GM06990 (cell line): ENCODE results near the gene OTC.

Experiments used
- DNase-seq: peaks from one replicate; pipeline ENCODE4 v3.0.0-alpha.2; 2011; ENCODE audit not compliant: insufficient read length; ENCODE audit errors: extremely low read depth
- H3K27me3 ChIP-seq: replicated peaks from 2 replicates; pipeline ENCODE4 v1.6.0; 2011; ENCODE audit warnings: low read length; ENCODE audit not compliant: control insufficient read depth, insufficient read depth
- H3K36me3 ChIP-seq: 2 replicates; pipeline ENCODE4 v1.5.1; 2011; ENCODE audit warnings: low read length; ENCODE audit not compliant: control insufficient read depth, insufficient read depth
- H3K4me3 ChIP-seq: replicated peaks from 2 replicates; pipeline ENCODE4 v1.5.1; 2011; ENCODE audit warnings: low read depth, mild to moderate bottlenecking, control low read depth, low read length
- TF ChIP-seq, protein P1 (sequence below): IDR thresholded peaks from 2 replicates; pipeline ENCODE4 v1.5.1; 2011; ENCODE audit warnings: low read length, control low read depth, mild to moderate bottlenecking, inconsistent platforms; ENCODE audit not compliant: insufficient read depth, poor library complexity, severe bottlenecking

The OTC gene

DNA sequence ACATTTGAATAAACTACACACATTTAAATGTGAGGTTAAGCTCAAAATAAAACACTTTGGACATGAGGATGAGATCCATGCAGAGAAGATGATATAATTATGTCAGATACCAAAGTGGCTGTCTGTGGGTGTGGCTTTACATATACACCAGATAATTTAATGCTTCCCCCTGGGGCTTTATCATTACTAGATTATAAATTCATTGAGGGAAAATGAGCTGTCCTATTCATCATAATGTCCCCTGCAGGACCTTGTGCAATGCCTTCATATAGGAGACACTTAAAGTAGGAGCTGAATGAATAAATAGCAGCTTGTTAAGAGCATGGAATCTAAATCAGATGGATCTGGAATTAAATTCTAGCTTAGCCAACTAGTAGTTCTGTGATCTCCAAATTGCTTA, 49.7 kb downstream of the OTC start:
- H3K36me3 ChIP-seq, result no peaks in the 10 kb centered on the region
- H3K27me3 ChIP-seq, result no peaks in the 10 kb centered on the region; the same call in none of the 2 replicates
- no peak for DNase-seq
- TF ChIP-seq, protein P1, sequence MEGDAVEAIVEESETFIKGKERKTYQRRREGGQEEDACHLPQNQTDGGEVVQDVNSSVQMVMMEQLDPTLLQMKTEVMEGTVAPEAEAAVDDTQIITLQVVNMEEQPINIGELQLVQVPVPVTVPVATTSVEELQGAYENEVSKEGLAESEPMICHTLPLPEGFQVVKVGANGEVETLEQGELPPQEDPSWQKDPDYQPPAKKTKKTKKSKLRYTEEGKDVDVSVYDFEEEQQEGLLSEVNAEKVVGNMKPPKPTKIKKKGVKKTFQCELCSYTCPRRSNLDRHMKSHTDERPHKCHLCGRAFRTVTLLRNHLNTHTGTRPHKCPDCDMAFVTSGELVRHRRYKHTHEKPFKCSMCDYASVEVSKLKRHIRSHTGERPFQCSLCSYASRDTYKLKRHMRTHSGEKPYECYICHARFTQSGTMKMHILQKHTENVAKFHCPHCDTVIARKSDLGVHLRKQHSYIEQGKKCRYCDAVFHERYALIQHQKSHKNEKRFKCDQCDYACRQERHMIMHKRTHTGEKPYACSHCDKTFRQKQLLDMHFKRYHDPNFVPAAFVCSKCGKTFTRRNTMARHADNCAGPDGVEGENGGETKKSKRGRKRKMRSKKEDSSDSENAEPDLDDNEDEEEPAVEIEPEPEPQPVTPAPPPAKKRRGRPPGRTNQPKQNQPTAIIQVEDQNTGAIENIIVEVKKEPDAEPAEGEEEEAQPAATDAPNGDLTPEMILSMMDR, result no peak
- H3K4me3 ChIP-seq, result no peak overlapping the region

DNA sequence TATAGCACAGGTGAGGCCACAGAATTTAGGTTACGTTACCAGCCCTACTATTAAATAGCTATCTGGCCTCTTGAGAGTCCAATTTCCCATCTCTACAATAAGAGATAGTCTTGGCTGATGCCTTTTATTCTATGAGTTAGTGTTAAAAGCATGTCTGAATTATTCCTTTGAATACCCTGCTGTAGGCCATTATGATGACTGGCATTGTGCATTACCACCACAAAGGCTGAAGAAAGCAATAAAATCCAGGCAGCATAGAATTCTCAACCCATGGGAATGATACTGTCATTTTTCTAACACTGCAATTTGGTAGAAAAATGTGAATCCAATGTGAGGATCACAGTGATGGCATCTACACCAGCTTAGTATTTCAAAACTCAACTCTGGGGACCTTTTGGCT, 51.4 kb downstream of the OTC start:
- H3K27me3 ChIP-seq, result no peaks in the 10 kb centered on the region; the same call in none of the 2 replicates
- no peaks in the 10 kb centered on the region for H3K36me3 ChIP-seq
- H3K4me3 ChIP-seq, result no peak overlapping the region
- DNase-seq, result no peak
- TF ChIP-seq, protein P1, result no peak

DNA sequence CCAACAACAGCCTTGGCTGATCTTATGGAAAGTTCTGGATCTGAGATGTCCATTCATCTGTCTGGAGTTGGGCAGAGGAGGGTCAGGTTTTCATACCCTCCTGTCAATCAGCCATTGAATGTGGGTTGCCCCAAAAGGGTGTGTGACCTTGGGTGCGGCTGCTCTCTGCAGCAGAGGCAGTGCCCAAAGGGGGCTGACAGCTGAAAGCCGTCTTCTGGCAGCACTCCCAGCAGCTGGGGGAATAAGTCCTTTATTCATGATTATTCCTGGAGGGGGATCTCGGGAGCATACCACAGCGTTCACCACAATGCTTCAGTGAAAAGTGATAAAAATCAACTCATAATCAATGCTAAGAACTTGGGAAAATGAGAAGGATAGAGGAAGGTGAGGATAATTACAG, 54.7 kb downstream of the OTC start:
- DNase-seq, result no peak
- H3K4me3 ChIP-seq, result no peak overlapping the region
- H3K36me3 ChIP-seq, result no peaks in the 10 kb centered on the region
- TF ChIP-seq, protein P1, result no peak
- no peaks in the 10 kb centered on the region; the same call in none of the 2 replicates for H3K27me3 ChIP-seq

DNA sequence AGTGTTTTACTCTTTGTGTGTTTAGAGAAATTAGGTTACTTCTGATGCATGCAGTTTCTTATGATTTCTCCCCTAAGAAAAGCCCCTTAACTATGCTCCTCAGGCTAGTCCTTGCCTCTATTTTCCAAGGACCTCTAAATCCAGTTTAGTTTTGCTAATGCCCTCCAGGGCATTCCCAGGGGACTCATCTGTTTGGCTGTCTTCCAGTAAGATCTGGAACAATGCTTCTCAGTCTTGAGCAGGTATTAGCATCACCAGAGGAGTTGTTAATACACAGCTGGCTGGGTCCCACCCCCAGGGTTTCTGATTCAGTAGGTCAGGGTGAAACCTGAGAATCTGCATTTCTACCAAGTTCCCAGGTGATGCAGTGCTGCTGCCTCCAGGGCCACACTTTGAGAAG, 56.9 kb downstream of the OTC start:
- TF ChIP-seq, protein P1, result no peak
- Histone ChIP-seq H3K36me3 (no peaks in the 10 kb centered on the region), H3K27me3 (no peaks in the 10 kb centered on the region; the same call in none of the 2 replicates), H3K4me3 (no peak overlapping the region)
- DNase-seq, result no peak

DNA sequence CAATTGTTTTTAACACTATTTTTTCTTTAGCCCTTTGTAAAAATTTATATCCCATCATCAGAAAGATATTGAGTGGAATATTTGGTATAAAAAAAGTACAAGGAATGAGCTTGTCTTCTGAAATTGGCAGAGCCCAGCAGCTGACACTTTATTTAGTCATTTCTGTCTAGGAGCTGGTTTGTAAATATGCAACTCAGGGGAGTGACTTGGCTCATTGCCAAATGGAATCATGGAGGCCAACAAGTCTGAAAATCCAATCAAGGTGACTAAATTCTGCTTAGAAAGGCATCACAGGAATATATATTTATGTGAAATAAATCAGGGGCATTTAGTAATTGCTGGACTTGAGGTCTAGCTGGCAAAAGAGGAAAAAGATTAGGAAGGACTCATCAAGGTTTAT, 74.4 kb downstream of the OTC start:
- H3K27me3 ChIP-seq, result no peaks in the 10 kb centered on the region
- DNase-seq, result no peak
- no peak overlapping the region for H3K4me3 ChIP-seq
- no peaks in the 10 kb centered on the region for H3K36me3 ChIP-seq
- TF ChIP-seq, protein P1, result no peak

DNA sequence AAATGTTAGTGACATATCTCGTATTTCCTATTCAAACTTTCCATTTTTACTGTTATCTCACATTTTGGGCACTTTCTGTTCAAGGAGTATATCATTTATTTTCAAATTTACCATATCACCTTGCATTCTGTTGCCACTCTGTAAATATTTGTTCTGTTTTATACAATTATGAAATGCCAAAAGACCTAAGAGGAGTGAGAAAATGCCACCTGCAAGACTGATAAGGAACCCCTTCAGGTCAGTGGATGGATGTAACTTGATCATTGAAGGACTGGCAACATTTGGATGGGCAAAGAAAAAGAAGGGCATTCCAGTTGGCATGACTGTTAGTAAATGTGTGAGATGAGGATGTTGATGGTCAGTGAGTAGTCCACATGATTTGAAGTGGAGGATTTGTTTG, 79.1 kb downstream of the OTC start:
- H3K27me3 ChIP-seq, result no peaks in the 10 kb centered on the region; the same call in 1 of the 2 replicates
- no peaks in the 10 kb centered on the region for H3K36me3 ChIP-seq
- TF ChIP-seq, protein P1, result no peak
- no peak for DNase-seq
- H3K4me3 ChIP-seq, result no peak overlapping the region
